Measurements from ENCODE around the gene TAGAP. TPM values are rescaled to one million over a fixed set of nuclear protein-coding genes. Genes with fewer than 3 reads are reported as not detected.

The TAGAP gene
- total and polyA plus RNA-seq, 2 experiments from 2014 or later = 2.9 to 4.4 TPM

- TF ChIP-seq EZH2phosphoT487 (IDR thresholded peaks at IDR 0.05; ENCODE audit: low read depth, severe bottlenecking, unreplicated experiment) (no peak), EZH2 (IDR thresholded peaks at IDR 0.05; ENCODE audit: borderline replicate concordance) (no peak), CTCF (IDR thresholded peaks at IDR 0.05; ENCODE audit: poor library complexity) (no peak)
- H3K4me1 ChIP-seq (ENCODE audit: insufficient read depth) = peaks cover 7% of the 10 kb centered on the region
- H2AFZ ChIP-seq = no peak overlapping the region
- no peak overlapping the region for H3K4me3 ChIP-seq
- no peaks in the 10 kb centered on the region for H3K79me2 ChIP-seq
- H3K36me3 ChIP-seq (replicated peaks; ENCODE audit: insufficient read depth, low read depth) = no peaks in the 10 kb centered on the region
- H4K20me1 ChIP-seq (ENCODE audit: insufficient read depth, poor library complexity, severe bottlenecking) = no peaks in the 10 kb centered on the region
- H3K9me3 ChIP-seq (ENCODE audit: low read depth) = no peaks in the 10 kb centered on the region
- no peaks in the 10 kb centered on the region for H3K27me3 ChIP-seq
- H3K4me2 ChIP-seq = no peak overlapping the region
- 72% methylated on average over 3 of the region's 3 CpGs for WGBS (ENCODE audit: low lambda C conversion rate, missing lambda C conversion rate)
- no peak overlapping the region for H3K27ac ChIP-seq
- no peak for DNase-seq (ENCODE audit: low spot score)
- no peaks in the 10 kb centered on the region for H3K9me2 ChIP-seq (replicated peaks; ENCODE audit: insufficient read depth)
Observed at GRCh38 chr6:159059141-159059540, 14.3 kb upstream of the TAGAP start.

- H4K20me1 ChIP-seq (ENCODE audit: insufficient read depth, poor library complexity, severe bottlenecking) = no peaks in the 10 kb centered on the region
- H3K79me2 ChIP-seq = no peaks in the 10 kb centered on the region
- no peak overlapping the region for H3K4me3 ChIP-seq
- WGBS (ENCODE audit: low lambda C conversion rate, missing lambda C conversion rate) = 54% methylated on average over 6 of the region's 6 CpGs
- H3K27ac ChIP-seq = peak overlapping the region; percentile 50
- H2AFZ ChIP-seq = no peak overlapping the region
- DNase-seq (ENCODE audit: low spot score) = no peak
- H3K36me3 ChIP-seq (replicated peaks; ENCODE audit: insufficient read depth, low read depth) = no peaks in the 10 kb centered on the region
- H3K9me2 ChIP-seq (replicated peaks; ENCODE audit: insufficient read depth) = no peaks in the 10 kb centered on the region
- H3K4me1 ChIP-seq (ENCODE audit: insufficient read depth) = peaks cover 7% of the 10 kb centered on the region
- H3K9me3 ChIP-seq (ENCODE audit: low read depth) = no peaks in the 10 kb centered on the region
- no peaks in the 10 kb centered on the region for H3K27me3 ChIP-seq
- no peak for TF ChIP-seq EZH2phosphoT487 (IDR thresholded peaks at IDR 0.05; ENCODE audit: low read depth, severe bottlenecking, unreplicated experiment)
- no peak for TF ChIP-seq EZH2 (IDR thresholded peaks at IDR 0.05; ENCODE audit: borderline replicate concordance)
- no peak for TF ChIP-seq CTCF (IDR thresholded peaks at IDR 0.05; ENCODE audit: poor library complexity)
- H3K4me2 ChIP-seq = peak overlapping the region; percentile 47
Observed at GRCh38 chr6:159056899-159057298, 12.1 kb upstream of the TAGAP start.

- no peak for TF ChIP-seq EZH2 (IDR thresholded peaks at IDR 0.05; ENCODE audit: borderline replicate concordance)
- TF ChIP-seq CTCF (IDR thresholded peaks at IDR 0.05; ENCODE audit: poor library complexity) = no peak
- no peak for TF ChIP-seq EZH2phosphoT487 (IDR thresholded peaks at IDR 0.05; ENCODE audit: low read depth, severe bottlenecking, unreplicated experiment)
- H3K79me2 ChIP-seq = no peaks in the 10 kb centered on the region
- no peaks in the 10 kb centered on the region for H3K9me3 ChIP-seq (ENCODE audit: low read depth)
- peaks cover 7% of the 10 kb centered on the region for H3K4me1 ChIP-seq (ENCODE audit: insufficient read depth)
- no peaks in the 10 kb centered on the region for H3K36me3 ChIP-seq (replicated peaks; ENCODE audit: insufficient read depth, low read depth)
- H3K9me2 ChIP-seq (replicated peaks; ENCODE audit: insufficient read depth) = no peaks in the 10 kb centered on the region
- H3K27ac ChIP-seq = peak overlapping the region; percentile 48
- H2AFZ ChIP-seq = peak overlapping the region; percentile 33
- no peaks in the 10 kb centered on the region for H3K27me3 ChIP-seq
- DNase-seq (ENCODE audit: low spot score) = no peak
- 43% methylated on average over 2 of the region's 2 CpGs for WGBS (ENCODE audit: low lambda C conversion rate, missing lambda C conversion rate)
- H3K4me2 ChIP-seq = peak overlapping the region; percentile 47
- no peak overlapping the region for H3K4me3 ChIP-seq
- no peaks in the 10 kb centered on the region for H4K20me1 ChIP-seq (ENCODE audit: insufficient read depth, poor library complexity, severe bottlenecking)
Observed at GRCh38 chr6:159056432-159056831, 11.6 kb upstream of the TAGAP start.

- H3K4me2 ChIP-seq = peak overlapping the region; percentile 47
- WGBS (ENCODE audit: low lambda C conversion rate, missing lambda C conversion rate) = 56% methylated on average over 3 of the region's 3 CpGs
Observed at GRCh38 chr6:159056003-159056402, 11.2 kb upstream of the TAGAP start.

More at GRCh38 chr6:159056003-159056402, 11.2 kb upstream of the TAGAP start:
- no peaks in the 10 kb centered on the region for H3K9me2 ChIP-seq (replicated peaks; ENCODE audit: insufficient read depth)
- H3K27ac ChIP-seq = peak overlapping the region; percentile 48
- H3K79me2 ChIP-seq = no peaks in the 10 kb centered on the region
- H3K4me3 ChIP-seq = no peak overlapping the region
- peak overlapping the region; percentile 33 for H2AFZ ChIP-seq
- no peaks in the 10 kb centered on the region for H3K36me3 ChIP-seq (replicated peaks; ENCODE audit: insufficient read depth, low read depth)
- DNase-seq (ENCODE audit: low spot score) = no peak
- TF ChIP-seq EZH2phosphoT487 (IDR thresholded peaks at IDR 0.05; ENCODE audit: low read depth, severe bottlenecking, unreplicated experiment) = no peak
- no peak for TF ChIP-seq EZH2 (IDR thresholded peaks at IDR 0.05; ENCODE audit: borderline replicate concordance)
- TF ChIP-seq CTCF (IDR thresholded peaks at IDR 0.05; ENCODE audit: poor library complexity) = no peak
- no peaks in the 10 kb centered on the region for H4K20me1 ChIP-seq (ENCODE audit: insufficient read depth, poor library complexity, severe bottlenecking)
- no peaks in the 10 kb centered on the region for H3K9me3 ChIP-seq (ENCODE audit: low read depth)
- H3K27me3 ChIP-seq = no peaks in the 10 kb centered on the region
- peaks cover 7% of the 10 kb centered on the region for H3K4me1 ChIP-seq (ENCODE audit: insufficient read depth)
